Neural cell (in vitro differentiated cells): ENCODE measurements around the gene OR5J2. TPM values are rescaled to one million over a fixed set of nuclear protein-coding genes. Genes with fewer than 3 reads are reported as not detected.

ENCODE experiments used
- H2AFZ ChIP-seq: fragments of 200-600, 300-800 bp; sonication (generic), shearing (Covaris generic); 2 replicates; pipeline ENCODE4 v1.6.0; 2014; ENCODE audit warnings: low read depth, mild to moderate bottlenecking, antibody characterized with exemption, low read length, moderate library complexity
- H3F3A ChIP-seq: fragments of 200-600 bp; shearing (Covaris generic); 2 replicates; pipeline ENCODE4 v1.6.1; 2016; ENCODE audit warnings: mild to moderate bottlenecking, moderate library complexity, mixed read lengths, antibody characterized with exemption, low read length; ENCODE audit not compliant: insufficient read depth, poor library complexity, severe bottlenecking
- H3K27ac ChIP-seq: fragments of 200-600, 300-800 bp; sonication (generic), shearing (Covaris generic); 2 replicates; pipeline ENCODE4 v1.5.1; 2014; ENCODE audit warnings: mild to moderate bottlenecking, low read length, moderate library complexity
- H3K27me3 ChIP-seq: fragments of 300-800, 200-600 bp; sonication (generic), shearing (Covaris generic); 2 replicates; pipeline ENCODE4 v1.6.0; 2014; ENCODE audit warnings: mild to moderate bottlenecking, low read depth, low read length, moderate library complexity; ENCODE audit not compliant: insufficient read depth
- H3K36me3 ChIP-seq: fragments of 300-800, 200-600 bp; sonication (generic), shearing (Covaris generic); 2 replicates; pipeline ENCODE4 v1.5.1; 2014; ENCODE audit warnings: mild to moderate bottlenecking, antibody characterized with exemption, low read length, moderate library complexity; ENCODE audit not compliant: insufficient read depth
- H3K4me2 ChIP-seq: fragments of 300-800, 200-600 bp; sonication (generic), shearing (Covaris generic); 2 replicates; pipeline ENCODE4 v1.6.0; 2014; ENCODE audit warnings: mild to moderate bottlenecking, low read length
- H3K4me3 ChIP-seq: fragments of 300-800, 200-600 bp; sonication (generic), shearing (Covaris generic); 2 replicates; pipeline ENCODE4 v1.5.1; 2014; ENCODE audit warnings: mild to moderate bottlenecking, low read length, moderate library complexity
- H3K79me2 ChIP-seq: fragments of 200-600 bp; shearing (Covaris generic); replicated peaks from 2 replicates; pipeline ENCODE4 v1.6.0; 2014; ENCODE audit warnings: mild to moderate bottlenecking, low read length, moderate library complexity; ENCODE audit not compliant: insufficient read depth
- H3K9ac ChIP-seq: fragments of 300-800, 200-600 bp; sonication (generic), shearing (Covaris generic); 2 replicates; pipeline ENCODE4 v1.6.1; 2016; ENCODE audit warnings: mild to moderate bottlenecking, low read length, mixed read lengths
- H3K9me2 ChIP-seq: fragments of 200-600 bp; shearing (Covaris generic); 2 replicates; pipeline ENCODE4 v1.6.1; 2016; ENCODE audit warnings: mild to moderate bottlenecking, low read length, mixed read lengths; ENCODE audit not compliant: insufficient read depth
- H3K9me3 ChIP-seq: fragments of 200-600, 300-800 bp; sonication (generic), shearing (Covaris generic); 2 replicates; pipeline ENCODE4 v1.6.1; 2016; ENCODE audit warnings: mild to moderate bottlenecking, mixed run types, low read length, moderate library complexity, mixed read lengths
- H4K20me1 ChIP-seq: fragments of 200-600 bp; shearing (Covaris generic); 2 replicates; pipeline ENCODE4 v1.6.1; 2016; ENCODE audit warnings: mild to moderate bottlenecking, mixed run types; ENCODE audit not compliant: insufficient read depth
- CTCF ChIP-seq: fragments of 450-650 bp; IDR thresholded peaks from 2 replicates; pipeline ENCODE4 v1.5.1; 2014; ENCODE audit warnings: antibody characterized with exemption, mild to moderate bottlenecking, moderate library complexity; ENCODE audit not compliant: poor library complexity, severe bottlenecking
- EP300 ChIP-seq: fragments of 450-650 bp; conservative IDR thresholded peaks from 2 replicates; pipeline ENCODE4 v1.6.1; 2014; ENCODE audit warnings: antibody characterized with exemption, mild to moderate bottlenecking, moderate library complexity; ENCODE audit not compliant: poor library complexity, severe bottlenecking
- EZH2 ChIP-seq: fragments of 200-600, 300-800 bp; shearing (Covaris generic), sonication (generic); IDR thresholded peaks from 2 replicates; pipeline ENCODE4 v1.6.1; 2014; ENCODE audit warnings: antibody characterized with exemption, low read length, borderline replicate concordance, mild to moderate bottlenecking; ENCODE audit not compliant: insufficient read depth, poor library complexity, severe bottlenecking
- MXI1 ChIP-seq: fragments of 450-650 bp; conservative IDR thresholded peaks from 2 replicates; pipeline ENCODE4 v1.6.1; 2014; ENCODE audit warnings: antibody characterized with exemption, mild to moderate bottlenecking; ENCODE audit not compliant: poor library complexity, severe bottlenecking
- POLR2AphosphoS5 ChIP-seq: IDR thresholded peaks from 2 replicates; pipeline ENCODE4 v1.6.1; 2012
- RAD21 ChIP-seq: fragments of 450-650 bp; conservative IDR thresholded peaks from 2 replicates; pipeline ENCODE4 v1.6.1; 2014; ENCODE audit warnings: antibody characterized with exemption, mild to moderate bottlenecking, moderate library complexity
- SMC3 ChIP-seq: fragments of 450-650 bp; conservative IDR thresholded peaks from 2 replicates; pipeline ENCODE4 v1.6.1; 2014; ENCODE audit warnings: antibody characterized with exemption, mild to moderate bottlenecking, moderate library complexity; ENCODE audit not compliant: poor library complexity
- TAF1 ChIP-seq: IDR thresholded peaks from 2 replicates; pipeline ENCODE4 v1.6.1; 2012; ENCODE audit warnings: low read depth
- polyA minus RNA-seq: library from RNA; depleted of rRNA, polyadenylated mRNA; stranded (reverse); fragments of >200 nt; gene quantifications from 2 replicates; pipeline ENCODE4 v1.2.3, GENCODE V29; 2014
- polyA plus RNA-seq: library from polyadenylated mRNA; depleted of rRNA; stranded (reverse); fragments of >200 nt; gene quantifications from 2 replicates; pipeline ENCODE4 v1.2.3, GENCODE V29; 2014
- TF ChIP-seq, protein P1 (sequence below): IDR thresholded peaks from 2 replicates; pipeline ENCODE4 v1.6.1; 2012; ENCODE audit warnings: borderline replicate concordance

The OR5J2 gene
- not detected in 2 replicates for polyA plus RNA-seq
- polyA minus RNA-seq, result not detected in 2 replicates

GRCh38 chr11:56176318-56176717 lies at the start of gene OR5J2:
Gene OR5J2, plus strand, starts transcription at chr11:56176618. Its CDS starts 0 bp downstream, at chr11:56176618.
- Histone ChIP-seq H3K27ac (no peak within 1 kb of the TSS), H4K20me1 (no peaks in the 10 kb centered on the region), H3K27me3 (no peaks in the 10 kb centered on the region)

DNA sequence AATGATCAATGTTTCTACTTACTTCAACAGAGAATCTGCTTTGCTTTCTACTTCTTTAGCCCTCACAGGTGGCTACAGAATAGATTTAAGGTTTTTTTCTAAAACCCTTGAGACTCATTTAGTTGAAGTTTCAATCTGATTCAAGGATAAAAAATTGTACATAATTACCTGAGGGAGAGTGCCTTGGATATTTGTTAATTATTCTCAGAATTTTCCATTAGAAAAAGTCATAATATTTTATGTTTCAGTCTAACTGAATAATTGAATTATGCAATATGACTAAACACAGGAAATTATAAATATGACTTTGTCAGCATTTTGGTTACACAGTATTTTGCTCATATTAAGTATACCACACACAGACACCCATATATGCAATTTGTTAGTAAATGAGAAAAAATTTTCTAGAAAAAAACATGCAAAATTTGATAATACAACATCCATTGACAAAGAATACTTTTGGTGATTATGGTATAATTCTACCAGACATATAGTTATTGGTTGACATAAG lies 36.2 kb upstream of the OR5J2 start, which contains the start of gene OR8J3:
Gene OR8J3 (minus strand): TSS at position 51 of the 511 bp plus-strand sequence. CDS start 2,483 bp downstream, outside the sequence.
- H4K20me1 ChIP-seq, result no peaks in the 10 kb centered on the region
- no peak within 1 kb of the TSS for H3K9ac ChIP-seq
- no peak within 1 kb of the TSS for H3K4me3 ChIP-seq
- no peaks in the 10 kb centered on the region for H3K27me3 ChIP-seq
- H3K9me3 ChIP-seq, result no peaks in the 10 kb centered on the region
- no peaks in the 10 kb centered on the region for H3K36me3 ChIP-seq
- no peak within 1 kb of the TSS for H2AFZ ChIP-seq
- H3F3A ChIP-seq, result no peaks in the 10 kb centered on the region
- no peak within 1 kb of the TSS for H3K4me2 ChIP-seq
- H3K79me2 ChIP-seq, result no peaks in the 10 kb centered on the region
- no peaks in the 10 kb centered on the region for H3K9me2 ChIP-seq
- no peak within 1 kb of the TSS for H3K27ac ChIP-seq
- TF ChIP-seq POLR2AphosphoS5, result no peak
- no peak for TF ChIP-seq MXI1
- TF ChIP-seq, protein P1, sequence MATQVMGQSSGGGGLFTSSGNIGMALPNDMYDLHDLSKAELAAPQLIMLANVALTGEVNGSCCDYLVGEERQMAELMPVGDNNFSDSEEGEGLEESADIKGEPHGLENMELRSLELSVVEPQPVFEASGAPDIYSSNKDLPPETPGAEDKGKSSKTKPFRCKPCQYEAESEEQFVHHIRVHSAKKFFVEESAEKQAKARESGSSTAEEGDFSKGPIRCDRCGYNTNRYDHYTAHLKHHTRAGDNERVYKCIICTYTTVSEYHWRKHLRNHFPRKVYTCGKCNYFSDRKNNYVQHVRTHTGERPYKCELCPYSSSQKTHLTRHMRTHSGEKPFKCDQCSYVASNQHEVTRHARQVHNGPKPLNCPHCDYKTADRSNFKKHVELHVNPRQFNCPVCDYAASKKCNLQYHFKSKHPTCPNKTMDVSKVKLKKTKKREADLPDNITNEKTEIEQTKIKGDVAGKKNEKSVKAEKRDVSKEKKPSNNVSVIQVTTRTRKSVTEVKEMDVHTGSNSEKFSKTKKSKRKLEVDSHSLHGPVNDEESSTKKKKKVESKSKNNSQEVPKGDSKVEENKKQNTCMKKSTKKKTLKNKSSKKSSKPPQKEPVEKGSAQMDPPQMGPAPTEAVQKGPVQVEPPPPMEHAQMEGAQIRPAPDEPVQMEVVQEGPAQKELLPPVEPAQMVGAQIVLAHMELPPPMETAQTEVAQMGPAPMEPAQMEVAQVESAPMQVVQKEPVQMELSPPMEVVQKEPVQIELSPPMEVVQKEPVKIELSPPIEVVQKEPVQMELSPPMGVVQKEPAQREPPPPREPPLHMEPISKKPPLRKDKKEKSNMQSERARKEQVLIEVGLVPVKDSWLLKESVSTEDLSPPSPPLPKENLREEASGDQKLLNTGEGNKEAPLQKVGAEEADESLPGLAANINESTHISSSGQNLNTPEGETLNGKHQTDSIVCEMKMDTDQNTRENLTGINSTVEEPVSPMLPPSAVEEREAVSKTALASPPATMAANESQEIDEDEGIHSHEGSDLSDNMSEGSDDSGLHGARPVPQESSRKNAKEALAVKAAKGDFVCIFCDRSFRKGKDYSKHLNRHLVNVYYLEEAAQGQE, result no peak
- no peak for TF ChIP-seq TAF1
- no peak for TF ChIP-seq RAD21
- TF ChIP-seq EP300, result no peak
- no peak for TF ChIP-seq EZH2
- no peak for TF ChIP-seq CTCF

More at GRCh38 chr11:56176318-56176717, at the start of gene OR5J2:
- H3K4me3 ChIP-seq, result no peak within 1 kb of the TSS
- H3K4me2 ChIP-seq, result no peak within 1 kb of the TSS
- no peaks in the 10 kb centered on the region for H3K79me2 ChIP-seq
- no peaks in the 10 kb centered on the region for H3K36me3 ChIP-seq
- no peak within 1 kb of the TSS for H3K9ac ChIP-seq
- no peaks in the 10 kb centered on the region for H3K9me2 ChIP-seq
- H2AFZ ChIP-seq, result no peak within 1 kb of the TSS
- TF ChIP-seq CTCF (no peak), EP300 (no peak), EZH2 (no peak), SMC3 (no peak), RAD21 (no peak), MXI1 (no peak), POLR2AphosphoS5 (no peak), TAF1 (no peak)
- TF ChIP-seq, protein P1, result no peak
- no peaks in the 10 kb centered on the region for H3F3A ChIP-seq
- H3K9me3 ChIP-seq, result no peaks in the 10 kb centered on the region
